HG02870 (cell line): Measurements from ENCODE around the gene NT5DC2.

Source experiments
- ATAC-seq: cut with Tn5 transposase; IDR thresholded peaks from one replicate; pipeline ENCODE4 v1.9.1; 2021; ENCODE audit warnings: mild to moderate bottlenecking, moderate library complexity; ENCODE audit not compliant: unreplicated experiment

The NT5DC2 gene

DNA sequence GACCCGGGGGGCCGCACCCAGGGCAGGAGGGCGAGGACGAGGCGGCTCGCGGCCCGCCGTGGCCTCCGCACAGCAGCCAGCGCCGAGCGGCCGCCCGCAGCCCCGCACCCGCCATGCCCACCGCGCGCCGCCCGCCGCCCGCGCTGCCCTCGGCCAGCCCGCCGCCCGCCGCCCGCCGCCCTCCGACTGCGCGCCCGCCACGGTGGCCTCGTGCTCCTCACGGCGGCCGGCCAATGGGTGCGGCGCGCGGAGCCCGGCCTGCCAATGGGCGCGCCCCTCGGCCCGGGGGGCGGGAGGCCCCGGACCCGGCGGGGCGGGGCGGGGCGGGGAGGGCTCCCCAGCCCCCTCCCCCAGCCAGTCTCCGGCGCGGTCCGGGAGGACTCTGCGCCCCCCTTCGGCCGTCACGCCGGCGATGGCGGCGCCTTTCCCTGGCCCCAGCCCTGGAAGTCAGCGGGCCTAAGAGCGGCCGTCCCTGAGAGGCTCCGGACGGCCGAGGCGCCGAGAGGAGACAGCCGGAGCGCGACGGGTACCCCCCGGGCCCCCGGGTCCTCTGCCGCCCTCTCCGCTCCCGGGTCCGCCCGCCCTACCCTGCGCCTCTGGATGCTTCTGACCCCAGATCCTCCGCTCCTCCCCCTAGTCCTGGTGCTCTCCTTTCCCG lies at the start of gene NT5DC2:
NT5DC2 (minus strand) TSS at position 235 of the 658 bp plus-strand sequence; CDS start at position 115, 120 bp downstream.
- ATAC-seq: no peak

DNA sequence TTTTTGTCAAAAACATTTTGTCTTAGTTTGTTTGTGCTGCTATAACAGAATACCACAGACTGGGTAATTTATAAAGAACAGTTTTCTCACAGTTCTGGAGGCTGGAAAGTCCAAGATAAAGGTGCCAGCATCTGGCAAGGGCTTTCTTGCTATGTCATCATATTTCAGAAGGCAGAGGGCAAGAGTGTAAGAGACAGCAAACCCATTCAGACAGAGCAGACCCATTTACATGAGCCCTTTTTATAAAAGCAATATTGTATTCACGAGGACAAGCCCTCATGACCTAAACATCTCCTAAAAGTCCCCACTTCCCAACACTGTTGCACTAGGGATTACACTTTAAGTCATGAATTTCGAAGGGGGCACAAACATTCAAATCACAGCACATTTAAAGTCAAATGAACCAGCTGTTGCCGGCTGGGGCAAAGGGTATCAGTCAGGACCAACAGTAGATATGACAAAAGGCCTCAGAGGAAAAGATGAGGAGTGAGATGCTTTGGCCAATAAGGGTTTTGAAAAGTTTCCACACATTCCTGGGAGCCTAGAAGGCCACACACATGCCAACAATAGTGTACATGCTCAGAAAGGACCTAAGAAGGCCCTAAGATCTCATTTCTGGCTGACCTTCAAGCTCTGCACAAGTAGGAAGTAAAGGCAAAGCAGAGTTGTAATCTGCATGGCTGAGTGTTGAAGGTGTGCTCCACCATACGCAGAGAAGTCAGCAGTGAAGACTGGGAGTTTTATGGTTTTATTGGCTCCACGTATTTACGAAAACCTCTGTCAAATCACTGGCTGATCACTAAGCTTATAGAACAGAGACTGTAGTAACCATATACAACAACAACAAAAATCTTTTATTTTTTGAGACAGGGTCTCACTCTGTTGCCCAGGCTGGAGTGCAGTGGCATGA lies 40.7 kb upstream of the NT5DC2 start:
- ATAC-seq: no peak

DNA sequence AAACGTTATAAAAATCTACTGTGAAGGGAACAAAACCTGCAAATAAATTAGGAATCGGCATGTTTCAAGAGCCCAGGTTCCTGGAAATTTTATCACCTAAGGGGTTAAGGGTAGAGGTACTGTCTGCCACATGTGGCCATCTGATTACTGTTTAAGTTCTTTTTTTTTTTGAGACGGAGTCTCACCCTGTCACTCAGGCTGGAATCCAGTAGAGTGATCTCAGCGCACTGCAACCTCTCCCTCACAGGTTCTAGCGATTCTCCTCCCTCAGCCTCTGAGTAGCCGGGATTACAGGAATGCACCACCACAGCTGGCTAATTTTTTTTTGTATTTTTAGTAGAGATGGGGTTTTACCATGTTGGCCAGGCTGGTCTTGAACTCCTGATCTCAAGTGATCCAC lies 38.6 kb upstream of the NT5DC2 start:
- no peak for ATAC-seq

DNA sequence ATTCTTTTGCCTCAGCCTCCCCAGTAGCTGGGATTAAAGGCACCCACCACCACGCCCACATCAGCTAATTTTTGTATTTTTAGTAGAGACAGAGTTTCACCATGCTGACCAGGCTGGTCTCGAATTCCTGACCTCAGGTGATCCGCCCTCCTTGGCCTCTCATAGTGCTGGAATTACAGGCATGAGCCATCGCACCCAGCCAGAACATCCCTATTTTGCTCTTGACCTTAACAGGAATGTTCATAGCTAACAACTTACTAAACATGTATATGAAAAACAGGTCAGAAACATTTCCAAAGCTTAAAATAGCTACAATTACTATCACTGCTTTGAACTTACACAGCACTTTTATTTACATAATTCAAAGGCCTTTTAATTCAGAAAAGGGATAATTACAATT lies 36.4 kb upstream of the NT5DC2 start:
- ATAC-seq: no peak

DNA sequence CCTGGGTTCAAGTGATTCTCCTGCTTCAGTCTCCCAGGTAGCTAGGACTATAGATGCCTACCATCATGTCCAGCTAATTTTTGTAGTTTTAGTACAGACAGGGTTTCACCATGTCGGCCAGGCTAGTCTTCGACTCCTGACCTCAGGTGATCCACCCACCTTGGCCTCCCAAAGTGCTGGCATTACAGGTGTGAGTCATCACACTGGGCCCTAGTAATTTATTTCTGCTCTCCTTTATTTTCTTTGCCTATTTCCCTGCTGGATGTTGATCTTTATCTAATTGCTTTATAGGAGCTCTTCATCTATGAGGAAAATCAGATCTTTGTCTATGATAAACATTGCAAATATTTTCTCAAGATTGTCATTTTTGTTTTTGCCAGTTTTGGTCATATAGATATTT lies 34.4 kb upstream of the NT5DC2 start:
- no peak for ATAC-seq

DNA sequence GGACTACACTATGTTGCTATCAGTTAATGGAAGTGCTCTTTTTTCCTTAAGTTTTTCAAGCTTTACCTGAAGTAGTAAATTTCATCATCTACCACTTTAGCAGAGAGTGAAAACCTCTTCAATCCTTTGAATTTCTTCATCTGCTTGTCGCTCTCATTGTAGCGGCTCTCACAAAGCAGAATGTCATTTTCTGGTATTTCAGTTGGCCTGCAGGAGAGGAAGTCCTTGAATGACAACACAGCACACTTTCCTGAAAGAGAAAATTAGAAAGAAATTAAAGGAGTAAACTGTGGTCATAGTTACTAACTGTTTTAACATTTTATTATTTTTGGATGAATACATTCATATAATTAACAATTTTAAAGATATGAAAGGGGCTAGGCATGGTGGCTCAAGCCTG lies 30.3 kb upstream of the NT5DC2 start:
- ATAC-seq: no peak

DNA sequence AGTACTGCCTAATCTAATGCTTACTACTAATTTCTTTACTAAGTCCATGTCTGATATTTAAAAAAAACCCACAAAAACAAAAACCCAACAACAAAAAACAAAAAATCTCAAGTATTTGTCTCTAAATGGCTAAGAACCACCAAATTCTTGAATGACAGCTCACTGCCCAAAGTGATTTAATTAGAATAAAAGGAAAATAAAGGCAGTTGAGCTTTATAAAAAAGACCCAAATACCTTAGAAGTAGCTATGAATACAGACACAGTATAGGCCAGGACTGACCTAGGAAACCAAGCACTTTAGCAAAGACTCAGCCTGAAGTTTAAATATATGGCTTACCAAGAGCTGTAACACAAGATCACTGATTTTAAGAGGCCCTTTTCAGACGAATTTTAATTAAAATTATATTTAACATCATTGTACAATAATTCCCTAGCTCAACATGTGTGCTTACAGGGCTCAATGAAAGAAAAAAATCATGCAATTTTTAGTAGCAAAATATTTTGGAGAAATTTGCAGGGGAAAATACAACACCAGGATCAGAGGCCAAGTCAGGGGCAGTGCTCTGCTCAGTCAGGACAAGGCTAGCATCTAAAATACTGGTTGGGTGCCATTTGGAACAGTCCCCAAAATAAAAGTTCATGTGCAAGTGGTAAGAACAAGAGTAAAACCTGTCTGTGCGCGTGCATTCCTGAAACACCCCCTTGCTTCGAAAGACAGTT lies 27.5 kb upstream of the NT5DC2 start:
- ATAC-seq: no peak

DNA sequence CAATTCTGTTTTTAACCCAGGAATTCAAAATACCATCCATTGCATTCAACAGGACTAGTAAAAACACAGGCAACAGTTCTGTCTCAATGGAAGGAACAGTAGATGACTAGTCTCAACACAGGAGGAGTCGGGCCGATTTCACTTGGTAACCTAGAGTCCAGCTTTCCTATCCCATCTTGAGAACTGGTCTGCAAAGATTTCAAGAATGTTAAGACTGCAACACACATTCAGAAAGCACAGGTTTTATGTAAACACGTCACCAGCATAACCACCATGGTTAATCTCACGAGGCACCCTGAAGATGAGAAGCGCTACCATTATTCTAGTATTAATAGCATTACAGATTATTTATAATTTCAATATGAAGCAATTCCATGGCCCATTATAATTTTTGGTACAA lies 24.8 kb upstream of the NT5DC2 start:
- ATAC-seq: no peak

DNA sequence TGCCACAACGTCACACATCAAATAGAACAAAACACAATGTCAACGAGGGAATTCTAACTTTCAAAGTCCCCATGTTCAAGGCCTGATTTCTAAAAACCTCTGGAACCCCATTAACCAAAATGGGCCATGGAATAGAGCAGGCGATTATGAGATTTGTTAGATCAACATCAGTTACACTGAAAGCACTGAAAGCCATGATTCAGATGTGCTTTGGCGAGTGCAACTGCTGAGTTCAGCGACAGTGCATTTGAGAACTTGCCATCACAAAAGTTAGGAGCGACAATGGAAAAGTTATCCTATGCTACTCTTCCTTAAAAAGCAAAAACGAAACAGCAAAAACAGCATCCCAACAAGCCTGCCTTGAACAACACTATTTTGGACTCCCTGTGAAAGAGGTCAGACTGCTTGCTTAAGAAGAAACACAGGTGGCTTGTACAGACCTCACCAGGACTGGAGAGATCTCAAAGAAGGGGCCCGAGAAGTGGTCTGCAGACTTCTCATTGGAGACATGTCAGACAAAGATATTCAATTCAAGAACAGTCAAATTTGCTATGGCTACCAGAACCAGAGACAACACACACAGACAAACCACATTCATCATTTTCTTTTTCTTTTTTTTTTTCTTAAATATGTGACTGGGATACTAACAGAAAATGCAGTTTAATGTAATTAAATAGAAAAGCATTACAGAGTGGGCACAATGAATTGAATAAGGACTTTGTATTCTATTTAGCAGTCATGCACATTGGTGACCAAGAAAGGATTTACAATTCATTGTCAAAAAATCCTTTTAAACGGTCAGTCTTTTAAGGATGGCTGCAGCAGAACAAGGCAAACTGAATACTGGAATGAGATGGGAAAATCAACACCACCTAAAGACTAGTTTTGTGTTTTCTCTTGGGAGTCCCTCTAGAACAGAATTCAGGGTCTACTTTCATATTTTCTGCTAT lies 23.6 kb upstream of the NT5DC2 start:
- no peak for ATAC-seq

DNA sequence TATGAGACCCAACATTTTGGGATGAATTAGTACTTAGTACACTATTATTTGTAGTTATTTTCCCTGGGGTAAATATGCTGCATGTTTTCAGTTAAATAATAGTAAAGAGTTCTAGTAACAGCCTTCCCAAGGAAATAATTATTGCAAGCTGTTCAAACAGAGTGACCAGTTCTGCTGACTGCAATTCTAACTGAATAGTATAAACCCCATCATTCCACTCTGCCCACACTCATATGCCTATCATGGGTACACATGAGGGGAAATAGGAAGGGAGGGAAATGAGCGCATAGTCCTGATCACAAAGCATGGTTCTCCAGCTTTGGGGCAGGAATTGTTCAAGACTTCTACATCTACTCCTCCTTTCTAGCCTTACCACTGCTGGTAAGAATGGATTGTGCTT lies 21.4 kb upstream of the NT5DC2 start:
- ATAC-seq: no peak

DNA sequence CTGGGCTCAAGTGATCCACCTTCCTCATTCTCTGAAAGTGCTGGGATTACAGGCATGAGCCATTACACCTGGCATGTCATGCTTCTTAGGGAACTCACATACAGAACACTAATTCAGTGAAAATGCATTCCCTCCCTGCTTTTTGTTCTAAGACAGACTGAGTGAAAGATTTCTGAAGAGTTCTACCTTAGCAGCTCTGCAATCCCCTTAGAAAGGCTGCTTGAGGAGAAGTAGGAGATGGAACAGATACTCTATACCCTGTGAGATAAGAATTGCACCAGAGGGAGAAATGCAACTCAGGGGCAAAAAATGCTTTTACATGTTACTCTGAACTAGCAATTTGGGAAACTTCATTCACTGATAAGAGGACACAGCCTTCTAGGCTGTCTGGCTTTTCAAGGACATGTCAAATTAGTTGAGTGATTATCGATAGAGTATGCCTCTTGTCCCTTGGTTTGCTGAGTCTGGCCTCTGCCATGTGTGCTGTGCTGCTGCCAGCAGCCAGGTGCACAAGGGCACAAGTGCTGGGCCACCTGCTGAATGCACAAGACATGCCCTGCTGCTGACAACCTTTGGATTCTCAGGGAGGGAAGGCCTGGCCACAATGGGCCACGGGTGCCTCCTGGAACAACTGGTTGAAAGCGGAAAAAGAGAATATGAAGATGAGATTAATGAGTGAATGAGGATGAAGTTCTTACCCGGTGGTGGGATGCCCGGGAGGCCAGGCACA lies 20.5 kb upstream of the NT5DC2 start:
- no peak for ATAC-seq

DNA sequence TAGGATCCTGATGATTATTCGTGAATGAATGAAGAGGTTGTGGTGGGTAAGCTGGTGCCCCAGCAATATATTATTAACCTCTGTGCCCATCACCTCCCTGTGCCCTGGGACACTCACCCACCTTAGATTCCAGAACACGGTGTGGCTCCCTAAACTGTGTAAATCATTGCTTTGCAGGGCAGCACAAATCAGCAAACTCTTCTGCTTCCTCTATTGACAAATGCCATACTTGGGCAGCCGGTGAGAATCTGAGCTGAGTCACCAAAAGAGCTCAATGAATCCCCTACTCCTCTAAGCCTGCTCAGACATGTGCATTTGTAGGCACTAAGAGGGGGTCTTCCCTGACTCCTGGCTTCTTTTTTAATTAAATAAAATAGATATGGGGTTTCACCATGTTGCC lies 18.4 kb upstream of the NT5DC2 start:
- ATAC-seq: no peak

DNA sequence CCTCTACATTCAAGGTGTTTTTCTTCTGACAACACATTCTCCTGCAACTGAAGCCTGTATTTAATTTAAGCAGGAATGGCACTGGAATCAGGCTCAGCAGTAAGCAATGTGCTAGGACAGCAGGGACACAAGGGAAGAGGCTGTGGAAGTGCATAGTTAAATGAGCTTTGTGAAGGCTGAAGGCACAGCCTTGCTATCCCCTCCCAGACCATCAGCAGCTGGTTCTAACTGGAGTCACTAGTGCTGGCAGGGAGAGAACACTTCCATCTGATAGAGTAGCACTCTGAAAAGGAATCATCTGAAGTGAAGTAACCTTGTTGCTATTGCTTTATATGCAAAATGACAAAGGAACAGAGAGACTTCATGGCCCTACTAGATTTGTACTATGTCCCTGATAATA lies 17.5 kb upstream of the NT5DC2 start:
- no peak for ATAC-seq

DNA sequence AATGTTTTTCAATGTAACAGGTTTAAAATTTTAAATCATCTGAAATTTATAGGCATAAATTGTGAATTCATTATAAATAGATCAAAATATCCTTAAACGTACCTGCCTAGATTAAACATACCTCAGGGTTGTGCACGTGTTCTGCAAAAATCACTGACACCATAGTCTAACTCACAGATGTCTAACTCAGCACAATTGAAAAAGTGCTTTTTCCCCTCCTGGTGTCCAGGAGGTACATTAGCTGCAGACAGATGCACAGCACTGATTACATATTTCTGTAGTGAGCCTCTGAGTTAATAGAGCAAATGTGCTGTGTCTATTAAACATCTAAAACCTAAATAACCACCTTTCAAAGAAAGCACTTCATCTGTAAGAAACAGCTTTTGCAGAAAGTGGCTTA lies 13.5 kb upstream of the NT5DC2 start:
- ATAC-seq: no peak

DNA sequence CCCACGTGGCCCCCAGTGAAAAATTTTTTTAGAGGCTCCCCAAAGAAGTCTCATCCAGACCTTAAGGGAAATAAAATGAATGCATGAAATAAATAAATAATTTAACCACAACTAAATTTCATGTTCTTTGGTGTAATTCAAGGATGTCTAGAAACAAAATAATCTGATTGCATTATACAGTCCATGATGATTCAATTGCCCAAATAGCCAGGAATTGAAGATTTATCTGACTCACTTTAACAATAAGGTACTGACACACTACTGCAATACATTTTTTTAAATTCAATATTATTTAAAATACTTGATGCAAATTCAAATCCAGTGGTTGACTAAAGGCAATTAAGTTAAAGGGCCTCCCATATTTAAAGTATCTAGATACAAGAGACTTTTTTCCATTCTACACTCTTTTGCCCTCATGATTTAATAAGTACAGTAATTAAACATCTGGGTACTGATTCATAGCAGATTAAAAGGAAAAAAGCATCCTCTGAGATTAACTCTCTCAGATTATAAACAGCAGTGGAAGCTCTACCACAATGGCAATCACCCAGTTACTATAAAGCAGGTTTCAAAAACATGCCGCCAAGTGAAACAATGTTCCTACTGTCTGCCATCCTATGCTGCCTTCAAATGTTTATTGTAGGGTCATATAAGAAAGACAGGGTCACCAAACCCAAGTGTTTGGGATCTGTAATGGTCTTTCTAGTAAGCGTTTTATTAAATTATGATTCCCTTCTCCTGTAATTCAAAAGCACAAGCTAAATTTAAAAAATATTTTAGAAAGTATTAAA lies 12.6 kb upstream of the NT5DC2 start:
- ATAC-seq: no peak

DNA sequence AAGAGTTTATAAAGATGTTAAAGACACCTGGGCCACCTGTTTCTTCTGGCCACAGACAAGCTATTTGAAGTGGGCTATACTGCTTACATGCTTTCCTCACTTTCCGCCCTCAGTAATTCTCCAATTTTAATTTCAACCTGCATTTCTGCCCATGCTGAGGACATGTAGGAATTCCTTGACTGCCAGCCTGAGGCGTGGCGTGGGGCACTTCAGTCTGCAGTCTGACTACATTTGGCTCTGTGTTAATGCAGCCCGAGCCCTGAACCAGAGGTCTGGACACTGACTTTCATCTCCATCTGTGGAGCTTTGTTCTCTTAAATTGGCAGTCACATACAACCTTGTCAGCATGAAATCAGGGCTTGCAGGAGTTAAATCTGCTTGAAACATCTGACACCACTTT lies 11.3 kb upstream of the NT5DC2 start:
- no peak for ATAC-seq

DNA sequence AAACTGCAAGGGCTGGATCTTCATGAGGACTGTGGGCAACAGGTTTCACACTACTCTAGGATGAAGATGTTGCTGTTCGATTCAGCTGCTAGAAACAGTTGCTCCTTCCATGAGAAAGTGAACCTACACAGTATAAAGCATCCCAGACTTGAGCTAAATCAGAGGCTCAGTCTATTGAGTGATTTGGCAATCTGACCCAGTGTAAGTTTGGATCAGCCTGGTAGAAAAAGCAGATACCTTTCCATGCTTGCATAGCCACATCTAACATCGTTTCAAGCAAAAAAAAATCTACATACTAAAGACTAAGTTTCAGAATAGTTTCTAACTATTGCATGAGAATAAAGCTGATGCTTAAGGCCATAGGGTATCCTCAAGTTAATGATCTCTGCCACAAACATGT lies 7.4 kb upstream of the NT5DC2 start:
- no peak for ATAC-seq

DNA sequence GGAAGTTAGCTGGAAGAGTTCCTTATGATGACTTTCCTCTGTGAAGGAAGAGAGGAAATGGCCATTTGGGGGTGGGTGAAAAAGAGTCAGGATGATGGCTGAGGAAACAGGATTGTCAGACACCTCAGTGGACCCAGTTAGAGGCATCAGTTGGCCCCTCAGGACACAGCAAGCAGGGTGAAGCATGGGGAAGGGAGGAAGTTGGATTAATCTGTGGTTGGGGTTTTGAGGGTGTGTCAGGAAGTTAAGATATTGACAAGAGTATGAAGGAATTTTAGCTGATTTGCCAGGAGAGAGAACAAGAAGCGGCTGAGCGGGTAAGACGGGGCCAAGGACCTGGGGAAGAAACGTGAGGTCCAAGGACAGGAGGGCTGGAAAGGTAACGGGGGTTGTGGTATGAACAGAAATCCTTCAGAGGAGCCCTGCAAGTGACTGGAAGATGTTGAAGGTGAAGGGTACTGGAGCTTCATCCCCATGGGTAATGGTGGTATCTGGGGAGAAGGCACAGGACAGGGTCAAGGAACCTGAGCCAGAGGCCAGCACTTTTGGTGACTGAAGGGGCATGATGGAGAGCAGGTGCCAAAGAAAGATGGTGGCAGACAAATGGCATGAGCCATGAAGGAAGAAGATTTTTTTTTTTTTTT lies 5.5 kb upstream of the NT5DC2 start:
- no peak for ATAC-seq
